A549 treated with AZD9567 at 1 μM for 4 hours (cell line): ENCODE data around the gene NTN1. TPM values are rescaled to one million over a fixed set of nuclear protein-coding genes. Genes with fewer than 3 reads are reported as not detected.

ENCODE experiments used
- total RNA-seq: library from RNA; stranded (reverse); fragments of 200-300 nt; extraction: Qiagen RNA extraction; gene quantifications from 5 replicates; pipeline ENCODE4 v1.2.3, GENCODE V29; 2022; ENCODE audit not compliant: insufficient read depth

NTN1 gene
- 0.34 to 1.1 TPM (median 0.47 TPM) in 5 replicates for total RNA-seq

GRCh38 chr17:9021158-9021991 lies at the start of gene NTN1:
Gene NTN1, plus strand, starts transcription at chr17:9021510. Its CDS starts 864 bp downstream, at chr17:9022374.

Other genes starting within 250 kb of the NTN1 start
- not detected in 5 replicates for gene MFSD6L, start 222.1 kb upstream of the NTN1 start, total RNA-seq
- gene PIK3R6, start 153.8 kb upstream of the NTN1 start, total RNA-seq, result 0.03 TPM in 1 of 5 replicates, not detected in the others
- 0.04 TPM in 1 of 5 replicates, not detected in the others for gene PIK3R5, start 55.8 kb upstream of the NTN1 start, total RNA-seq